ENCODE measurements around the gene ERICH4.
A peak's percentile ranks its signal among the peaks of the same experiment; 100 is the strongest.
"Not testable (repeated sequence)": the region's sequence is repeated elsewhere in the genome, so short reads cannot be mapped to it uniquely, and the experiment has no call there.

ERICH4 gene

DNA sequence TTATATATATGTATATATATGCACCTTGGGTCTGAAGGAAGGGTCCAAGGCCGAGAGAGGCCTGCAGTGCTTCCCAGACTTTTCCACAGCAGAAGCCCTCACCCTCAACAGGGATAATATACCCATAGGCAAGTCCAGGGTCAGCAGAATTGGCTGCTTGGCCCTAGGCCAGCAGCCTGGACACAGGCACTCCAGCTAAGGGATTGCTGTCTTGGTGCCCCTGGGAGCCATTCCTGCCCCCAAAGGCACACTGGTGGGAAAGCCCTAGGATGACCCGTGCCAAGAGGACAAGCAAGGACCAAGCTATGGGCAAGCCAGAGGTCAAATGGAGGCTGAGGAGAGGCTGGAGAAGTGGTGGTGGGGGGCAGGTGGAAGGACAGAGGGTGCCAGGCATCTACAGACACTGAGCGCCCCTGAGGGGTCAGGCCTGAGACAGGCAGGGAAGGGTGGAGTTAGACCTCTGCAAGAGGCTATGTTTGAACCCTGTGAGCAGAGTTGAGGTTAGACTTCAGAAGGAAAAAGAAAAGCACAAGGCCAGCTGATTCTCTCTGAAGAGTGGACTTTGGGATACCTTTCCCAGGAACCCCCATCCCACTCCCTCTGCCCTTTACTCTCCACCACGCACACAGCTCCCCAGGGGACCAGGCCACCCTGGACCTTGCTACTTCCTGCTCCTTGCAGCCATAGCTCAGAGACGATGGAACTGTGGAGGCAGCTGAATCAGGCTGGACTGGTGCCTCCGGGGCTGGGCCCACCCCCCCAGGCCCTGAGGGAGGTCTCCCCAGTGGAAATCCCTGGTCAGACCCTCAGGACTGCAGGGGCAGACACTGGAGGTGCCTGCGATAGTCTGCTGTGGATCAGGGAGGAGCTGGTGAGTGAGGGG, at the start of gene ERICH4:
Gene ERICH4, plus strand, starts transcription at position 684 of the 883 bp plus-strand sequence. Its CDS starts 14 bp downstream, at position 698.
- no peak for DNase-seq

DNA sequence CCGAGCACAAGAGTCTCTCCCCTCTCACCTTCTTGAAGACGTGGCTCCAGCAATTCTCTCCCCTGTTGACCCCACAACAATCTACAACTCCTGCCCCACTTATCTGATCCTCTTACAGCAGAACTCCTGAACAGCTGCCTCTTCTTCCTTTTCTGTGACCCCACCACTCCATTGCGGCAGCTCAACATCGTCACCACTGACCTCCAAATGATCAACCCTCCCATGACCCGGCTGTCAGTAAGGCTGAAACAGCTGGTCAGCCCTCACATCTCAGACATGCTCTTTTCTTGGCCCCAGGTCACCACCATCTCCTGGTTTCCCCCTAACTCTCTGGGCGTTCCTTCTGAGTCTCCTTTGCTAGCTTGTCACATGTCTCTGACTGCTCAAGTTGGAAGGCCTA, 47.6 kb upstream of the ERICH4 start:
- no peak for DNase-seq

- peak; percentile 100 for DNase-seq
Observed at GRCh38 chr19:41397086-41398049, 45.6 kb upstream of the ERICH4 start, which contains the start of the genes BCKDHA and EXOSC5. TSS of gene BCKDHA (plus strand) at chr19:41397818. CDS start at chr19:41397828, 10 bp downstream. TSS of gene EXOSC5 (minus strand) at chr19:41397359. CDS start at chr19:41397328, 31 bp downstream.

GRCh38 chr19:41398050-41398418, 44.9 kb upstream of the ERICH4 start:
- no peak for DNase-seq

- DNase-seq: no peak
Observed at GRCh38 chr19:41398598-41398997, 44.4 kb upstream of the ERICH4 start.

- DNase-seq: no peak
Observed at GRCh38 chr19:41399091-41399490, 43.9 kb upstream of the ERICH4 start.

DNA sequence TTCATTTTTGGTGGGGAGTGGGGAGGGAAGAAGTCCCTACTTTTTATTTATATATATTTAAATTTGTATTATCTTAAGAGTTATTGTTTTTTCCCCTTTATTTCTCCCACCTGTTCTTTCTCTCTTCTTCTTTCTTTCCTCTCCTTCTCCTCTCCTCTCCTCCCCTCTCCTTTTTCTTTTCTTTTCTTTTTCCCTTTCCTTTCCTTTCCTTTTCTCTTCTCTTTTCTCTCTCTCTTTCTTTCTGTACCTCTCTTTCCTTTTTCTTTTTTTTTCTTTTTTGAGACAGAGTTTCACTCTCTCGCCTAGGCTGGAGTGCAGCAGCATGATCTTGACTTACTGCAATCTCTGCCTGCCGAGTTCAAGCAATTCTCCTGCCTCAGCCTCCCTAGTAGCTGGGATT, 43.4 kb upstream of the ERICH4 start:
- DNase-seq: no peak

- no peak for DNase-seq
Observed at GRCh38 chr19:41401483-41401882, 41.5 kb upstream of the ERICH4 start.

- DNase-seq: no peak
Observed at GRCh38 chr19:41402010-41402409, 40.9 kb upstream of the ERICH4 start.

- no peak for DNase-seq
Observed at GRCh38 chr19:41403181-41403970, 39.6 kb upstream of the ERICH4 start.

- no peak for DNase-seq
Observed at GRCh38 chr19:41405776-41406175, 37.2 kb upstream of the ERICH4 start.

GRCh38 chr19:41407271-41407670, 35.7 kb upstream of the ERICH4 start:
- DNase-seq: no peak

- DNase-seq: no peak
Observed at GRCh38 chr19:41408256-41408655, 34.7 kb upstream of the ERICH4 start.

DNA sequence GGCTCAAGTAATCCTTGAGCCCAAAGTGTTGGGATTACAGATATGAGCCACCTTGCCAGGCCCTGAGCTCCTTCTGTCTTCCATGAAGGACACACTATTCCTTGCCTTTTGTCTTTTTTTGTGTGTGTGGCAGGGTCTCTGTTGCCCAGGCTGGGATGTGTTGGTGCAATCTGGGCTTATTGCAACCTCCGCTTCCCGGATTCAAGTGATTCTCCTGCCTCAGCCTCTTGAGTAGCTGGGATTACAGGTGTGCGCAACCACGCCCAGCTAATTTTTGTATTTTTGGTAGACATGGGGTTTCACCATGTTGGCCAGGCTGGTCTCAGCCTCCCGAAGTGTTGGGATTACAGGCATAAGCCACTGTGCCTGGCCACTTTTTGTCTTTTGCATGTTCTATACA, 34.1 kb upstream of the ERICH4 start:
- not testable (repeated sequence) for DNase-seq

DNA sequence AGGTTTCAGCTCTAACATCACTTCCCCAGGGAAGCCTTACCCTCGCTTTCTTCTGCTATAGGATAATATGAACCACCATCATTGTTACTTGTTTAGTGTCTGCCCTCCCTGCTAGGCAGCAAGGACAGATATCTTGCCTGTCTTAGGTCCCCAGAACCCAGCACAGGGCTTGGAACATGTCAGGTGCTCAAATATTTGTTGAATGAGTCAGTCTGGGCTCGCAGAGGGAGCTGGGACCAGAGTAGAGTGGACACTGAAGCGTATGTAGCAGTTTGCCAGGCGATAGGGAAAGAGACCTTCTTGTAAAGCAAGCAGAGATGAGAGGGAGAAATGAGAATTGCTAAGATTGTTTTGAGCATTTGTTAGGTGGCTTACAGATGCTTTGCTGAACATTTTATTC, 33.7 kb upstream of the ERICH4 start:
- DNase-seq: no peak

DNA sequence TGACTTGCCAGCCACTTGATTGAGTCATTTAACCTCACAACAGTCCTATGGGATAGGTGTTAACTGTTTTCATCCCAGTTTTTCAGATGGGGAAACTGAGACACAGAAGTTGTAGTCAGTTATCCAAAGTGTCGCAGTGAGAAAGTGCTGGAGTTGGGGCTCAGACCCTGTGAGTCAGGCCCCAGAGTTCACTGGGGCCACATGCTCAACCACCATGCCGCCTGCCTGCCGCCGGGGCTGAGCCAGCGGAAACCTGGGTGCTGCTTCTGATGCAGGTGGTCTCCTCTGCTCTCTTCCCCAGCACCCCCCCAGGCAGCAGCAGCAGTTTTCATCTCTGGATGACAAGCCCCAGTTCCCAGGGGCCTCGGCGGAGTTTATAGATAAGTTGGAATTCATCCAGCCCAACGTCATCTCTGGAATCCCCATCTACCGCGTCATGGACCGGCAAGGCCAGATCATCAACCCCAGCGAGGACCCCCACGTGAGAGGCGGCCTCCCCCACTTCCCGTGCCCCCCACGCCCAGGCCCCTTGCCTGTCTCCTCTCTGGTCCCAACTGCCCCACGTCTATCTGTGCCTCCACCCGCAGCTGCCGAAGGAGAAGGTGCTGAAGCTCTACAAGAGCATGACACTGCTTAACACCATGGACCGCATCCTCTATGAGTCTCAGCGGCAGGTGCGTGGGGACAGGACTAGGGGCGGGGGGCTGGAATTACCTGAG, 32.5 kb upstream of the ERICH4 start:
- no peak for DNase-seq

GRCh38 chr19:41411100-41411967, 31.6 kb upstream of the ERICH4 start:
- DNase-seq: no peak

GRCh38 chr19:41411968-41412265, 31.0 kb upstream of the ERICH4 start:
- DNase-seq: no peak

- DNase-seq: no peak
Observed at GRCh38 chr19:41412953-41413352, 30.0 kb upstream of the ERICH4 start.

DNA sequence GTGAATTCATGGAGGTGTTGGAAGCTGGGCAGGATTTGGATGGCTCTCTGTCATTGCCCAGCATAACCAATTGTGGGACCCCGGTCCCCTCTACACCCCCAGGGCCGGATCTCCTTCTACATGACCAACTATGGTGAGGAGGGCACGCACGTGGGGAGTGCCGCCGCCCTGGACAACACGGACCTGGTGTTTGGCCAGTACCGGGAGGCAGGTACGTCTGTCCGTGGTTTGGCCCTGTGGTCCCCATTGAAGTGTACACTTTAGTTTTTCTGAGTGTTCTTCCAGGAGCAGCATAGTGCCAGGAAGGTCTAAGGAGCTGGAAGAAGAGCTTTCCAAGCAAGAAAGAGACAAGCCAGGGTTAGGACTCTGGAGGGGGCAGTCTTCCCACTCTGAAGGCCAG, 29.0 kb upstream of the ERICH4 start:
- no peak for DNase-seq

DNA sequence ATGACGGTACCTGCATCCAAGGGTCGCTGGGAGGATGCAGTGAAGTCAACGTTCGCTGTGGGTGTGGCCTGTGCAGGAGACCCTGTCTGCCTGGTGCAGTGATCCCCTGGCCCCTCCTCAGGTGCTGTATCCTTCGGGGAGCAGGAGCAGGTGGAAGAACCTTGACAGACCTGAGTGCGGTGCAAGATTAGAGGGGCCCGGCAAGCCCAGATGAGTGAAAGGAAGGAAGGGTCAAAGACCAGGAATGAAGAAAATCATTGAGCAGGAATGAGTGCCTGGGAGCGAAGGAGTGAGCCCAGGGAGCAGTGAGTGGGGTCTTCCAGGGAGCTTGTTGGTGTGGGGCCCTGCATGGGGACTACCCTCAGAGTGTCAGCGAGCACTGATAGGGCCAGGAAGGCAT, 28.5 kb upstream of the ERICH4 start:
- no peak for DNase-seq
